Gastrocnemius medialis (tissue), 4 donors: ENCODE measurements around the gene TIAM2. TPM values are rescaled to one million over a fixed set of nuclear protein-coding genes. Genes with fewer than 3 reads are reported as not detected.

Experiments used
- ATAC-seq, 2 donors: fragments of 150-250 bp; one replicate each; pipeline ENCODE4 v1.9.1; 2016
- DNase-seq, 2 donors: peaks; one replicate each; pipeline ENCODE4 v3.0.0-alpha.2; 2019
- H3K27ac ChIP-seq, 4 donors: fragments of 200-600 bp; sonication (generic); 1 replicate in 1 of 4; 2 replicates in 3 of 4; pipeline ENCODE4 v1.5.1; 2016 to 2018; ENCODE audit warnings: mild to moderate bottlenecking in 2 of 4, moderate library complexity in 1 of 4
- H3K27me3 ChIP-seq, 3 donors: fragments of 200-600 bp; sonication (generic) in 2 of 3; 1 replicate in 1 of 3; 2 replicates in 2 of 3; pipeline versions ENCODE4 v1.5.1 to v1.6.0; 2016 to 2019; ENCODE audit warnings: mild to moderate bottlenecking in 1 of 3, moderate library complexity in 1 of 3
- H3K36me3 ChIP-seq, 2 donors: fragments of 200-600 bp; sonication (generic) in 1 of 2; one replicate each; pipeline ENCODE4 v1.5.1; 2017 to 2018
- H3K4me1 ChIP-seq, 2 donors: fragments of 200-600 bp; sonication (generic) in 1 of 2; one replicate each; pipeline ENCODE4 v1.5.1; 2016 to 2017; ENCODE audit warnings: mild to moderate bottlenecking in 2 of 2
- H3K4me3 ChIP-seq, 4 donors: fragments of 200-600 bp; sonication (generic) in 3 of 4; 1 replicate in 1 of 4; 2 replicates in 3 of 4; pipeline ENCODE4 v1.5.1; 2016 to 2019; ENCODE audit warnings: mild to moderate bottlenecking in 2 of 4
- H3K9me3 ChIP-seq, 3 donors: fragments of 200-600 bp; sonication (generic) in 2 of 3; 1 replicate in 1 of 3; 2 replicates in 2 of 3; pipeline ENCODE4 v1.5.1; 2016 to 2019
- POLR2A ChIP-seq, 2 donors: fragments of 450-650 bp; IDR thresholded peaks; one replicate each; pipeline ENCODE4 v1.6.1; 2017; ENCODE audit warnings: antibody characterized with exemption in 2 of 2, mild to moderate bottlenecking in 2 of 2, moderate library complexity in 2 of 2
- in situ Hi-C, 4 donors: fragments of 200-750 bp; cut with MboI; loops; one replicate each; pipeline versions ENCODE4 v1.15.0 to v1.8.0; 2017; ENCODE audit warnings: low sequenced_read_pairs in 4 of 4
- intact Hi-C: fragments of 100-400 bp; cut with DNase I; formaldehyde crosslinking; loops from one replicate; pipeline ENCODE4 v1.15.1; 2023; ENCODE audit warnings: low total_unique reads
- total RNA-seq, 4 donors: library from RNA; depleted of rRNA; stranded (reverse); fragments of >200 nt; gene quantifications; one replicate each; pipeline versions ENCODE4 v1.1.0 to v1.2.3, GENCODE V29; 2016
- TF ChIP-seq, protein P1 (sequence below), 5 experiments: fragments of 450-650 bp in 3 of 5; fragments of 200-600 bp in 2 of 5; sonication (generic) in 2 of 5; IDR thresholded peaks in 4 of 5; conservative IDR thresholded peaks in 1 of 5; 1 replicate in 4 of 5; 2 replicates in 1 of 5; pipeline ENCODE4 v1.5.1; 2016 to 2019; ENCODE audit warnings: antibody characterized with exemption in 5 of 5, mild to moderate bottlenecking in 3 of 5, moderate library complexity in 3 of 5

TIAM2 gene
- total RNA-seq, 4 donors from 2014 or later: 4.4 to 18.8 (median 13.6) TPM

- H3K27ac ChIP-seq: no peak overlapping the region
- no peaks in the 10 kb centered on the region for H3K4me1 ChIP-seq
- H3K9me3 ChIP-seq: no peaks in the 10 kb centered on the region
- no peak overlapping the region for H3K4me3 ChIP-seq
- no peaks in the 10 kb centered on the region for H3K36me3 ChIP-seq
- ATAC-seq (no peak), DNase-seq (no peak)
- intact Hi-C loops: no loop called here
- in situ Hi-C loops: no loop called here
- no peak for TF ChIP-seq POLR2A (IDR thresholded peaks at IDR 0.05)
- TF ChIP-seq, protein P1, sequence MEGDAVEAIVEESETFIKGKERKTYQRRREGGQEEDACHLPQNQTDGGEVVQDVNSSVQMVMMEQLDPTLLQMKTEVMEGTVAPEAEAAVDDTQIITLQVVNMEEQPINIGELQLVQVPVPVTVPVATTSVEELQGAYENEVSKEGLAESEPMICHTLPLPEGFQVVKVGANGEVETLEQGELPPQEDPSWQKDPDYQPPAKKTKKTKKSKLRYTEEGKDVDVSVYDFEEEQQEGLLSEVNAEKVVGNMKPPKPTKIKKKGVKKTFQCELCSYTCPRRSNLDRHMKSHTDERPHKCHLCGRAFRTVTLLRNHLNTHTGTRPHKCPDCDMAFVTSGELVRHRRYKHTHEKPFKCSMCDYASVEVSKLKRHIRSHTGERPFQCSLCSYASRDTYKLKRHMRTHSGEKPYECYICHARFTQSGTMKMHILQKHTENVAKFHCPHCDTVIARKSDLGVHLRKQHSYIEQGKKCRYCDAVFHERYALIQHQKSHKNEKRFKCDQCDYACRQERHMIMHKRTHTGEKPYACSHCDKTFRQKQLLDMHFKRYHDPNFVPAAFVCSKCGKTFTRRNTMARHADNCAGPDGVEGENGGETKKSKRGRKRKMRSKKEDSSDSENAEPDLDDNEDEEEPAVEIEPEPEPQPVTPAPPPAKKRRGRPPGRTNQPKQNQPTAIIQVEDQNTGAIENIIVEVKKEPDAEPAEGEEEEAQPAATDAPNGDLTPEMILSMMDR (IDR thresholded peaks at IDR 0.05 in 4 of 5, conservative IDR thresholded peaks at IDR 0.05 in 1 of 5): no peak
- H3K27me3 ChIP-seq: no peaks in the 10 kb centered on the region
These were observed 72.0 kb downstream of the TIAM2 start for GRCh38 chr6:155066921-155067680.

DNA sequence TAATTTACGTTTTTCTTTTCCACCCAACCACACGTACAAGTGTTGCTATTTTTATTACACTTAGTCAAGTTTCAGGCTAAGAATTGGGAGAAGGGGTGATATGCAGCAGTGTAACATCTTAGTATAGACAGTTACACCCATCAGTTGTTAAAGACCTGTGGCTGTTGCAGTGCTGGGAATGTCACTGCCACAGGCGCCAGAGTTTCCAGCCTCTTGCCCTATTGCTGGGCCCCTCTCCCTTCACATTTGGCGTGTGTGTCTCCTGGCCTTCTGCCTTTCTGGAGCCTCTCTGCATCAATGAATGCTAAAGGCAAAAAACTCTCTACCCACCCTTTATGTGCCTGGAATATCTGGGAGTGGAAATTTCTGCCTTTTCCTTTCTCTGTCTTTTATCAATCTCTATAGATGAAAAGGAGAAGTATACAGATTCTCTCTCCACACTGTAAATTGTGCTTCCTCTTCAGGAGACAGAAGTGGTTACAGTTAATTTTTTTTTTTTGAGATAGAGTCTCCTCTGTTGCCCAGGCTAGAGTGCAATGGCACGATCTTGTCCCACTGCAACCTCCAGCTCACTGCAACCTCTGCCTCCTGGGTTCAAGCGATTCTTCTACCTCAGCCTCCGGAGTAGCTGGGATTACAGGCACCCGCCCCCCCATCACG is 73.0 kb downstream of the TIAM2 start:
- H3K27ac ChIP-seq: no peak overlapping the region
- intact Hi-C loops: no loop called here
- no peaks in the 10 kb centered on the region for H3K4me1 ChIP-seq
- no peaks in the 10 kb centered on the region for H3K9me3 ChIP-seq
- no peaks in the 10 kb centered on the region for H3K36me3 ChIP-seq
- in situ Hi-C loops: no loop called here
- DNase-seq (no peak), ATAC-seq (no peak)
- H3K4me3 ChIP-seq: no peak overlapping the region
- H3K27me3 ChIP-seq: no peaks in the 10 kb centered on the region
- no peak for TF ChIP-seq POLR2A (IDR thresholded peaks at IDR 0.05)
- TF ChIP-seq, protein P1 (IDR thresholded peaks at IDR 0.05 in 4 of 5, conservative IDR thresholded peaks at IDR 0.05 in 1 of 5): no peak

- intact Hi-C loops (no loop called here), in situ Hi-C loops (no loop called here)
- H3K4me1 ChIP-seq: no peaks in the 10 kb centered on the region
- DNase-seq: no peak
- H3K27ac ChIP-seq: no peak overlapping the region
- H3K36me3 ChIP-seq: no peaks in the 10 kb centered on the region
- H3K27me3 ChIP-seq: no peaks in the 10 kb centered on the region
- no peaks in the 10 kb centered on the region for H3K9me3 ChIP-seq
- no peak overlapping the region for H3K4me3 ChIP-seq
- ATAC-seq: no peak
- TF ChIP-seq, protein P1 (IDR thresholded peaks at IDR 0.05 in 4 of 5, conservative IDR thresholded peaks at IDR 0.05 in 1 of 5): no peak
- no peak for TF ChIP-seq POLR2A (IDR thresholded peaks at IDR 0.05)
These were observed 74.4 kb downstream of the TIAM2 start for GRCh38 chr6:155069543-155069942.

DNA sequence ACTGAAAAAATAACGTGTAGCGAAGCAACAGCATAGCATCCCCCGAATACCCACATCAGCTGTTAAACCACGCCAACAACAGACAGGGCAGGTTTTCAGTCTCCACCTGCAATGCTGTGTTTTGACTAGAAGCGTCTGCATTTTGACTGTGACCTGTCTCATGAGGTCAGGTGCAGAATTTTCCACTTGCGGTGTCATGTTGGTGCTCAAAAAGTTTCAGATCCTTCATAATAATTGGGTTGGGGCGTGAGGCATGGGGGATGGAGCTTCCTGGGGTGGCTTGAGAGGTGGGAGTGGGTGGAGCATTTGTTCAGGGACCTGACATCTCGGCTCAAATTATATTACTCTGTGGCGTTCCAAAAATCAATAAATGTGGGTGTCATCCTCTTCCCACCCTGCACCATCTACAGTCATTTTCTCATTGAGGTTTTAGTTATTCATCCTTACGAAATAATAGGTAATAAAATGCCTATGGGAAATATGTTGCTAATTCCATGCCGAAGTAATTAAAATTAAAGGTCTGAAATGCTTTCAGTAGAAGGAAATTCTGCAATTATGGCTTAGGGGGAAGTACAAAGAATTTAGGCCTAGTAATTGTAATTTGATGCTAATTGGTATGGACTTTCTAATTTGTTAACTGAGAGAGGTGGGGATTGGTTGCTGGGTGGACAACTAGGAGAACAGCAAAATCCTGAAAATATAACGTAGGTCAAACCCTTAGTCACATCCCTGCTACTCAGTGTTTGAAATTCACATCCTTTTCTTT is 81.0 kb downstream of the TIAM2 start:
- Histone ChIP-seq H3K36me3 (no peaks in the 10 kb centered on the region), H3K4me3 (no peak overlapping the region), H3K27ac (no peak overlapping the region), H3K27me3 (no peaks in the 10 kb centered on the region), H3K9me3 (no peaks in the 10 kb centered on the region), H3K4me1 (no peaks in the 10 kb centered on the region)
- ATAC-seq: no peak
- no peak for DNase-seq
- TF ChIP-seq, protein P1 (IDR thresholded peaks at IDR 0.05 in 4 of 5, conservative IDR thresholded peaks at IDR 0.05 in 1 of 5): no peak
- TF ChIP-seq POLR2A (IDR thresholded peaks at IDR 0.05): no peak
- intact Hi-C loops: no loop called here
- in situ Hi-C loops: no loop called here
